HG03095 (cell line): ENCODE measurements around the gene RAB40B.
A peak's percentile ranks its signal among the peaks of the same experiment; 100 is the strongest.
"Not testable (repeated sequence)": the region's sequence is repeated elsewhere in the genome, so short reads cannot be mapped to it uniquely, and the experiment has no call there.

Experiments
- ATAC-seq: cut with Tn5 transposase; IDR thresholded peaks from one replicate; pipeline ENCODE4 v1.9.1; 2021; ENCODE audit warnings: moderate library complexity; ENCODE audit not compliant: unreplicated experiment

RAB40B gene

GRCh38 chr17:82654611-82655010 is 43.9 kb downstream of the RAB40B start:
- ATAC-seq, result not testable (repeated sequence)

GRCh38 chr17:82653651-82654528 is 44.6 kb downstream of the RAB40B start:
- no peak for ATAC-seq

DNA sequence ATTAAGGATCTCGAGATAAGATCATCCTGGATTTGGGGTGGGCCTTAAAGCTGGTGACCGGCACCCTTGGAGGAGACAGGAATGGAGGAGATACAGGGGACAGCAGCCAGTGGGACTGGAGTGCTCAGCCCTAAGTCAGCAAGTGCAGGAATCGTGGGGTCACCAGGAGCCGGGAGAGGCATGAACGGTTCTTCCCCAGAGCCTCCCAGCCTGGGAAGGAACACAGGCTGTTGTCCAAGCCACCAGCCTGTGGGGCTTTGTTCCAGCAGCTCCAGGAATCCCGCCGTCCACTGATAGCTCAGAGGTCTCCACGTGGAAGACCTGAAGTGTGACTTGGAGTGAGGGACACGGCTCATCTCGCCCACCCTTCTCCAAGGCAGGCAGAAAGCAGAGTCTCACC is 47.8 kb downstream of the RAB40B start:
- no peak for ATAC-seq

GRCh38 chr17:82649501-82650261 is 48.8 kb downstream of the RAB40B start:
- ATAC-seq, result no peak

DNA sequence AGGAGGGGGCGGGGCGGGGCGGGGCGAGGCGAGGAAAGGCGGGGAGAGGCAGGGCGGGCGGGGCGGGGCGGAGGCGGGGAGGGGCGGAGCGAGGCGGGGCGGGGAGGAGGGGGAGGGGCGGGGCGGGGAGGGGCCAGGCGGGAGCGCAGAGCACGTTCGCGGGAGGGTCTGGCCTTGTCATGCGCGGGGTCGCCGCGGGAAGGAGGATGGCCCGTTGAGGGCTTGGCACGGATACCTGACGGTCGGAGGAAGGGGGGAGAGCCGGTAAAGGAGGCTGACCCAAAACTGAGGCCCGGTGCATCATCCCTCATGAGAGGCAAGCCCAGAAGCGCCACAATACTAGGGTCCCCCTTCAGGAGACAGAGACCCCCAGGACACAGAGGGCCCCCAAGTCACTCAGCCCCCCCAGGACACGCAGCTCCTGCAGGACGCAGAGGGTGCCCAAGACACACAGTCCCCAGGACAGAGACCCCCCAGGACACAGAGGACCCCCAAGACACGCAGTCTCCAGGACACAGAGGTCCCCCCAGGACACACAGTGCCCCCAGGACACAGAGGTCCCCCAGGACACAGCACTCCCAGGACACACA is 49.7 kb downstream of the RAB40B start:
- ATAC-seq, result no peak

GRCh38 chr17:82648165-82648668 is 50.3 kb downstream of the RAB40B start, which contains the start of gene WDR45B:
Gene WDR45B (minus strand): TSS chr17:82648444. CDS start chr17:82648340, 104 bp downstream.
- peak; percentile 59 for ATAC-seq

GRCh38 chr17:82647593-82648164 is 50.8 kb downstream of the RAB40B start:
- peak; percentile 26 for ATAC-seq

DNA sequence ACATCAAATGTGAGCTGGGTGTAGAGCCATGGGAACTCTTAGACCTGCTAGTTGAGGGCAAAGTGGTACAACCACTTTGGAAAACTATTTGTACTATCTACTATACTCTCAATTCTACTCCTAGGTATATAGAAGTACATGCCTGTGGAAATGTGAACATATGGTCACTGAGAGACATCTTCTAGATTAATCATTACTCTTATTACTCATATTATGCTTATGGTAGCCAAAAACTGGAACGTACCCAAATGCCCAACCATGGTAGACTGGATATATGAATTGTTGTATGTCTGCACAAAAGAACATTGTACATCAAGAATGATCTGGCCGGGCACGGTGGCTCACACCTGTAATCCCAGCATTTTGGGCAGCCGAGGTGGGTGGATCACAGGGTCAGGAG is 53.0 kb downstream of the RAB40B start:
- no peak for ATAC-seq

- ATAC-seq, result no peak
Measured at GRCh38 chr17:82644148-82644547, 54.4 kb downstream of the RAB40B start.

DNA sequence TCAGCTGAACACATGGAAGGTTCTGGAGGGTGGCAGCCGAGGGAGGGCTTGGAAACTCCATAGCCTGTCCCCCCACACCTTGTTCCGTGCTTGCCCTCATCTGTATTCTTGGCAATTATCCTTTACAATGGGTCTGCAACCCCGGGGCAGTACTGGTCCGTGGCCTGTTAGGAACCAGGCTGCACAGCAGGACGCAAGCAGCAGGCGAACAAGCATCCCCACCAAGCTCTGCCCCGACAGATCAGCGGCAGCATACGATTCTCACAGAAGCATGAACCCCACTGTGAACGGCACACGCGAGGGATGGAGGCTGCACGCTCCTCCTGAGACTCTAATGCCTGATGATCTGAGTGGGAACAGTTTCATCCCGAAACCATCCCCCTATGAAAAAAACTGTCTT is 56.5 kb downstream of the RAB40B start:
- no peak for ATAC-seq

- ATAC-seq, result no peak
Measured at GRCh38 chr17:82640036-82640435, 58.5 kb downstream of the RAB40B start.

DNA sequence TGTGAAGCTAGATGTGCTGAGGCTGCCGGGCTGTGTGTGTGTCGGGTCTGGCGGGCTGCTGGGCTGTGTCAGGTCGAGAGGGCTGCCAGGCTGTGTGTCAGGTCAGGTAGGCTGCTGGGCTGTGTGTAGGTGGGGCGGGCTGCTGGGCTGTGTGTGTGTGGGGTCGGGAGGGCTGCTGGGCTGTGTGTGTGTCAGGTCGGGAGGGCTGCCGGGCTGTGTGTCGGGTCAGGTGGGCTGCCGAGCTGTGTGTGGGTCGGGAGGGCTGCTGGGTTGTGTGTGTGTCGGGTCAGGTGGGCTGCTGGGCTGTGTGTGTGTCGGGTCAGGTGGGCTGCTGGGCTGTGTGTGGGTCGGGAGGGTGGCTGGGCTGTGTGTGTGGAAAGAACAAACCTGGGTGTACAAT is 58.9 kb downstream of the RAB40B start:
- ATAC-seq, result no peak

GRCh38 chr17:82638183-82638773 is 60.2 kb downstream of the RAB40B start:
- ATAC-seq, result no peak

GRCh38 chr17:82636626-82637598 is 61.6 kb downstream of the RAB40B start:
- no peak for ATAC-seq

DNA sequence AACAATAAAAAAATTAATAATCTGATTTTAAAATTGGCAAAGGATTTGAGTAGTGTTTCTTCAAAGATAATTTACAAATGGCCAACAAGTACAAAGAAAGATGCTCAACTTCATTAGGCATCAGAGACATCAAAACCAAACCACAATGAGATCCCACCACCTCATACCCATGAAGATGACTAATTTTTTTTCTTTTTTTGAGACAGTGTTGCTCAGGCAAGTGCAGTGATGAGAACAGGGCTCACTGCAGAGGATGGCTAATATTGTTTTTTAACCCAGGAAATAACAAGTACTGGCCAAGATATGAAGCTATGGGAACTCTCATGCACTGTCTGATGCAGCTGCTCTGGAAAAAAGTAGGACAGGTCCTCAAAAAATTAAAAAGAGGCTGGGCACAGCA is 65.2 kb downstream of the RAB40B start:
- ATAC-seq, result no peak

DNA sequence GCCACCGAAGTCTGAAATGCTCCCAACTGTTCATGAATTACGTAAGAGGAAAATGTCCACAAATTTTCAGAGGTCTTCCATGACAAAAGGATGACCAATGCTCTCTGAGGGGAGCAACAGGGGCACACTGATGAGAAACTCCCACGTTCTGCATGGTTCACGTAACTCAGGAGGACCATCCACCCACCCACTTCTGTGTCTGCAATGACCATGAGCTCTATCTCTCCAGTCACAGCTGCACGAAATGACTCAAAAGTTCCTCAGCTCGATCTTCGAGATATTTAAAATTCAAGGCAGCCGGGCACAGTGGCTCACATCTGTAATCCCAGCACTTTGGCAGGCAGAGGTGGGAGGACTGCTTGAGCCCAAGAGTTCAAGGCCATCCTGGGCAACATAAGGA is 66.0 kb downstream of the RAB40B start:
- no peak for ATAC-seq

DNA sequence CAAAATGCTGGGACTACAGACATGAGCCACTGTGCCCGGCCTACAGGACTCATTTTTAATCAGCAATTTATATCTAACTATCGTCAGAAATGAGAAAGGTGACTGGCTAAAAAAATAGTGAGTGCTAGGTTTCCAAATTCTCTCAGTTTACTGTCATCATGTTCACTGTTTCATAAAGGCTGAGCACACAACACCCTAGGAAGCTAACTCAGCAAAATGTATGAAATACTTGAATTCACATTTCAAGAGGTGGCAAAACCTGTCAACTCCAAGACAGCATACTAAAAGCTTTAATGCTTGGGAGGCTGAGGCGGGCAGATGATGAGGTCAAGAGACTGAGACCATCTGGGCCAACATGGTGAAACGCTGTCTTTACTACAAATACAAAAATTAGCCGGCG is 67.0 kb downstream of the RAB40B start:
- ATAC-seq, result no peak

DNA sequence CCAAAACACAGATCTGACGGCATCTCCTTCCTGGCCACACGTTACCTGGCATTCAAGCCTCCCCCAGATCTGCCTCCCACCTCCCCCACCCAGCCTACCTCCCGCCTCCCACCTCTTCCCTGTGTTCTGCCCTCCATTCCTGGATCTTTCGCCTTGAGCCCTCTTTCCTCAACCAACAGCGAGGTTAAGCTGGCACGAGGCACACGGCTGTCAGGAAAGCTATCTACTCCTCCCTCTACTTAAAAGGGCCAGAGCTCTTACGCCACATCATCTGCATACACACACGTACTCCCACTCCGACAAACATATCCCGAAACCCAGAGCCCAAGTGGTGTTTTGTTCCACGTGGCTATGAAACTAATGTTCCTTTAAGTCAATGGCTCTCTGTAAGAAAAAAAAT is 68.3 kb downstream of the RAB40B start:
- no peak for ATAC-seq

DNA sequence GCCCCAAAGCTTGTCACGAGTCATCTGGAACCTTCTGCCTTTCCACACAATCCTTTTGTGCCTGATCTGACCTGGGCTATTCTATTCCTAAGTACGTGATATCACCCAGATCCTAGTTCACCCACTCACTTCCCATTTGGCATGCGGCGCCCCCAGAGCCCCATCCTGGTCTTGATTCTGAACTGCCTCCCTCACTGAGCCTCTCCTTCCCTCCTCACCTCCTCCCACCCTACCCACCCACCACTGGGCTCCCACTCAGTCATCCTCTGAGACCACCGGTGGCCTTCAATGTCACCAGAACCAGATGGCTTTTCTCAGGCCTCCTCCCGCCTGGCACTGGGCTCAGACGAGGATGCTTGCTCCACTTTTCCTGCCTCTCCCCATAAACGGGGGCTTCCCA is 68.8 kb downstream of the RAB40B start:
- ATAC-seq, result no peak

- ATAC-seq, result no peak
Measured at GRCh38 chr17:82627405-82627804, 71.1 kb downstream of the RAB40B start.
